ENCODE measurements around the gene PRR12. TPM values are rescaled to one million over a fixed set of nuclear protein-coding genes. Genes with fewer than 3 reads are reported as not detected.

Gene PRR12
- total RNA-seq, 4 donors from 2014 or later, result 19.6 to 53.1 (median 24.5) TPM

- DNase-seq (ENCODE audit: low spot score in 2 of 2), result no peak
- intact Hi-C loops (cut with DNase I; ENCODE audit: low total_unique reads), result no loop called here
- H3K4me3 ChIP-seq (ENCODE audit: low read depth, poor library complexity, severe bottlenecking), result no peak overlapping the region
- 90 to 93% methylated on average over 18 to 19 of the region's 22 CpGs for WGBS, 2 donors
- no peak for TF ChIP-seq CTCF (IDR thresholded peaks at IDR 0.05)
These were observed 66.6 kb downstream of the PRR12 start for GRCh38 chr19:49657493-49658138.

GRCh38 chr19:49658139-49658517, 67.1 kb downstream of the PRR12 start:
- intact Hi-C loops (cut with DNase I; ENCODE audit: low total_unique reads), result no loop called here
- no peak for TF ChIP-seq POLR2A (IDR thresholded peaks at IDR 0.05)
- no peak for TF ChIP-seq CTCF (IDR thresholded peaks at IDR 0.05)
- 87 to 90% methylated on average over 15 of the region's 15 CpGs for WGBS, 2 donors
- no peak overlapping the region for H3K4me3 ChIP-seq (ENCODE audit: low read depth, poor library complexity, severe bottlenecking)
- DNase-seq (ENCODE audit: low spot score in 2 of 2), result no peak

- WGBS, 2 donors, result 94 to 95% methylated on average over 12 of the region's 12 CpGs
- no peak for TF ChIP-seq POLR2A (IDR thresholded peaks at IDR 0.05)
- TF ChIP-seq CTCF (IDR thresholded peaks at IDR 0.05), result no peak
- intact Hi-C loops (cut with DNase I; ENCODE audit: low total_unique reads), result no loop called here
- no peak for DNase-seq (ENCODE audit: low spot score in 2 of 2)
- H3K4me3 ChIP-seq (ENCODE audit: low read depth, poor library complexity, severe bottlenecking), result no peak overlapping the region
These were observed 67.8 kb downstream of the PRR12 start for GRCh38 chr19:49658566-49659442.

DNA sequence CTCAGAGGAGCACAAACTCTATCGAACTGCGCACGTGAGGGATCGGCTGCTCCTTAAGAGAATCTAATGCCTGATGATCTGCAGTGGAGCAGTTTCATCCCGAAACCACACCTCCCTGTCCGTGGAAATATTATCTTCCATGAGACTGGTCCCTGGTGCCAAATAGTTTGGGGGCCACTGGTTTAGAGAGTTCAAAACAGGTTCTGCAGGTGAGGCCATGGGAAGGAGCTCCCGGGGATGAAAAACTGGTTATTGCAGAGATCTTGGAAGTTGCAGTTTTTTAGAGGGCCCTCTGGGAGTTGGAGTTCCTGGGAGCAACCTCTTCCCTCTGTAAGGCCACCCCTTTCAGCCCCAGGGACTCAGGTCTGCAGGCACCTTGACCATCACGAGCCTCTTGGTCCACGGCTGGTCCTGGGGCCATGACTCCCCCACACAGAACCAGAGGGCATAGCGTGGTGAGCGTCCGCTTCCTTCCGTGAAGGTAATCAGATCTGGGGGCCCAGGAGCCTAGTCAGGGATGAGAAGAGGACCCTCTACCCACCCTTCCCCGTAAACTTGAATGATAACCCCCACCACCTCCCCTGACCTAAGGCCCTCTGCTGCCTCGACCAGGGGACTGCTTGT, 69.5 kb downstream of the PRR12 start:
- H3K4me3 ChIP-seq (ENCODE audit: low read depth, poor library complexity, severe bottlenecking), result no peak overlapping the region
- intact Hi-C loops (cut with DNase I; ENCODE audit: low total_unique reads), result loop anchor here (10.0 kb wide), 1 partner anchor 86 kb away; no protein-coding TSS in a partner anchor
- TF ChIP-seq CTCF (IDR thresholded peaks at IDR 0.05), result no peak
- TF ChIP-seq POLR2A (IDR thresholded peaks at IDR 0.05), result no peak
- 83 to 87% methylated on average over 13 to 15 of the region's 15 CpGs for WGBS, 2 donors
- no peak for DNase-seq (ENCODE audit: low spot score in 2 of 2)

- H3K4me3 ChIP-seq (ENCODE audit: low read depth, poor library complexity, severe bottlenecking), result no peak overlapping the region
- no peak for DNase-seq (ENCODE audit: low spot score in 2 of 2)
- intact Hi-C loops (cut with DNase I; ENCODE audit: low total_unique reads), result loop anchor here (10.0 kb wide), 1 partner anchor 87 kb away; no protein-coding TSS in a partner anchor
- WGBS, 2 donors, result 83 to 92% methylated on average over 6 to 9 of the region's 16 CpGs
- TF ChIP-seq CTCF (IDR thresholded peaks at IDR 0.05) (no peak), POLR2A (IDR thresholded peaks at IDR 0.05) (no peak)
These were observed 71.0 kb downstream of the PRR12 start for GRCh38 chr19:49662011-49662410.
